ENCODE results near the gene KPNA5. TPM values are rescaled to one million over a fixed set of nuclear protein-coding genes. Genes with fewer than 3 reads are reported as not detected.

The KPNA5 gene
- 6.1 and 10.7 TPM in 2 replicates for total RNA-seq

DNA sequence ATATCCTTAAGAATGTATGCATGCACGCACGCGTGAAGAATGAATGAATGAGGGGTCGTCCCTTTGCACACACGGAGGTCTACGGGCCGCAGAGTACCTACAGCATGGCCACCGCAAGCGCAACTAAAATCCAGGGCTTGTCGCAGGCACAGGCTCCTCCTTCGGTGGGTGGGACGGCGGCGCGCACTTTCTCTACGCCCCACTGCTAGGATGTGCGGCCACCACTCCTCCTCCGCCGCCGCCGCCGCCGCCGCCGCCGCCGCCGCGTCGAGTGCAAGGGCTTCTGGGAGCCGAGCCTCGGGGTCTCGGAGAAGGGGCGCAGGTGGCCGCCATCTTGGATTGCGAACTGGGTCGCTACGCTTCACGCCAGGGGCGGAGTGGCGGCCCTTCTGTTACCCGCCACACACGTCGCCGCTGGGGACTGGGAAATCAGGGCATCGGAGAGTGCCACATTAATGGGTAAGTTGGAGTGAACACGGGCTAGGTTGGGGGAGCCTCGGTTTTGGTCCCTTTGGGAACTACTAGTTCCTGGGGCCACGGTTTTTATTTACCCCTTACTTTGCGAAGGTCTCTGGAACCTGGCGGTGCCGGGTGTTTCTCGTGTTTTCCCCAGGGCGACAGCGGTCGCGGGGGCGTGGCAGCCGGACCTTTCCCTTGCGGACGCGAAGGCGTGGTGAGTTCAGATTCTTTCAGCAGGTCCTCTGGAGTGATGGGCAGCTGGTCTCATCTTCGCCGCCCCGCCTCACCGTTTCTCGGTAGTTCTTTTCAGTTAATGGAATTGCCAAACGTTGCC, at the start of gene KPNA5:
KPNA5 (plus strand) TSS at position 332 of the 793 bp plus-strand sequence; CDS start at position 456, 124 bp downstream.

GRCh38 chr6:116764961-116765841, 84.2 kb downstream of the KPNA5 start, which contains the start of gene FAM162B:
Gene FAM162B, minus strand, starts transcription at chr6:116765719. Its CDS starts 143 bp downstream, at chr6:116765576.

Other genes with a start within 250 kb of the KPNA5 start
- 0.58 and 2.8 TPM in 2 replicates for gene CALHM6, start 219.8 kb upstream of the KPNA5 start, total RNA-seq
- 11.7 and 17.2 TPM in 2 replicates for gene CALHM5, start 169.6 kb upstream of the KPNA5 start, total RNA-seq
- gene TRAPPC3L, start 135.5 kb upstream of the KPNA5 start, total RNA-seq, result under 0.01 and 0.19 TPM in 2 replicates
- 0.19 and 0.28 TPM in 2 replicates for gene CALHM4, start 127.5 kb upstream of the KPNA5 start, total RNA-seq
- gene RWDD1, start 109.7 kb upstream of the KPNA5 start, total RNA-seq, result 22.3 and 26.1 TPM in 2 replicates
- under 0.01 and 0.19 TPM in 2 replicates for gene RSPH4A, start 64.7 kb upstream of the KPNA5 start, total RNA-seq
- 18.0 and 20.6 TPM in 2 replicates for gene ZUP1, start 12.4 kb upstream of the KPNA5 start, total RNA-seq
- gene FAM162B, start 84.5 kb downstream of the KPNA5 start, total RNA-seq, result 19.9 and 23.7 TPM in 2 replicates
- not detected in 2 replicates for gene GPRC6A, start 147.9 kb downstream of the KPNA5 start, total RNA-seq
- not detected in 2 replicates for gene RFX6, start 196.0 kb downstream of the KPNA5 start, total RNA-seq